ENCODE data around the gene FOXL3.

FOXL3 gene

DNA sequence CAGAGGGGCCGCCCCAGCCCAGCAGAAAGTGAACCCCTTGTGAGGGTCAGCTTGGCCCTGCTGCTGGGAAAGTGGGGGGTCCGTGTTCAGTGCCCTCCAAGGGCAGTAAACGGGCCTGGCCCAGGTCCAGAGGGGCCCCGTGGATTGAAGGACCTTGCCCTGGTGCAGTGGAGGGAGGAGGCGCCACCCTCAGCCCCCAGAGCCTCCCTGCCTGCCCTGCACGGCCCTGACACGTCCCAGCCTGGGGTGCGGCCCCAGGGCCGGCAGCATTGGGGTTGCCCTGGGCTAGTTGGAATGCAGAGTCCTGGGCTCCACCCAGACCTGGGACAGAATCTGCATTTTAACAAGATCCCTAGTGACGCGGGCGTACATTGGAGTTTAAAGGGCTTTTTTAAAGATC lies 42.8 kb upstream of the FOXL3 start:
- Histone ChIP-seq H3K4me2 (ENCODE audit: low read length) (no peak overlapping the region), H3K27me3 (ENCODE audit: control insufficient read depth, low read length) (no peaks in the 10 kb centered on the region), H3K4me3 (ENCODE audit: low read length) (no peak overlapping the region), H3K9me3 (ENCODE audit: control insufficient read depth, insufficient read depth, low read length) (peaks cover 66% of the 10 kb centered on the region), H4K20me1 (ENCODE audit: control insufficient read depth, insufficient read depth, low read depth, low read length) (no peaks in the 10 kb centered on the region), H3K27ac (ENCODE audit: low read depth, low read length) (no peak overlapping the region), H3K9me2 (replicated peaks; ENCODE audit: control insufficient read depth, low read length) (no peaks in the 10 kb centered on the region), H3K36me3 (ENCODE audit: control insufficient read depth, low read length) (no peaks in the 10 kb centered on the region), H3K4me1 (ENCODE audit: control insufficient read depth, low read length) (no peaks in the 10 kb centered on the region), H3F3A (ENCODE audit: control insufficient read depth, insufficient read depth) (no peaks in the 10 kb centered on the region), H3K79me2 (ENCODE audit: control insufficient read depth, low read length) (no peaks in the 10 kb centered on the region)
- TF ChIP-seq, protein P1, sequence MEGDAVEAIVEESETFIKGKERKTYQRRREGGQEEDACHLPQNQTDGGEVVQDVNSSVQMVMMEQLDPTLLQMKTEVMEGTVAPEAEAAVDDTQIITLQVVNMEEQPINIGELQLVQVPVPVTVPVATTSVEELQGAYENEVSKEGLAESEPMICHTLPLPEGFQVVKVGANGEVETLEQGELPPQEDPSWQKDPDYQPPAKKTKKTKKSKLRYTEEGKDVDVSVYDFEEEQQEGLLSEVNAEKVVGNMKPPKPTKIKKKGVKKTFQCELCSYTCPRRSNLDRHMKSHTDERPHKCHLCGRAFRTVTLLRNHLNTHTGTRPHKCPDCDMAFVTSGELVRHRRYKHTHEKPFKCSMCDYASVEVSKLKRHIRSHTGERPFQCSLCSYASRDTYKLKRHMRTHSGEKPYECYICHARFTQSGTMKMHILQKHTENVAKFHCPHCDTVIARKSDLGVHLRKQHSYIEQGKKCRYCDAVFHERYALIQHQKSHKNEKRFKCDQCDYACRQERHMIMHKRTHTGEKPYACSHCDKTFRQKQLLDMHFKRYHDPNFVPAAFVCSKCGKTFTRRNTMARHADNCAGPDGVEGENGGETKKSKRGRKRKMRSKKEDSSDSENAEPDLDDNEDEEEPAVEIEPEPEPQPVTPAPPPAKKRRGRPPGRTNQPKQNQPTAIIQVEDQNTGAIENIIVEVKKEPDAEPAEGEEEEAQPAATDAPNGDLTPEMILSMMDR (IDR thresholded peaks at IDR 0.05; ENCODE audit: low read depth, low read length, poor library complexity, severe bottlenecking) = no peak
- no peak for TF ChIP-seq EZH2phosphoT487 (IDR thresholded peaks at IDR 0.05; ENCODE audit: borderline replicate concordance, low read length)

GRCh38 chr7:247636-248035 lies 42.3 kb upstream of the FOXL3 start:
- H3K9me3 ChIP-seq (ENCODE audit: control insufficient read depth, insufficient read depth, low read length) = peaks cover 66% of the 10 kb centered on the region
- H3K36me3 ChIP-seq (ENCODE audit: control insufficient read depth, low read length) = no peaks in the 10 kb centered on the region
- H3F3A ChIP-seq (ENCODE audit: control insufficient read depth, insufficient read depth) = no peaks in the 10 kb centered on the region
- no peaks in the 10 kb centered on the region for H3K9me2 ChIP-seq (replicated peaks; ENCODE audit: control insufficient read depth, low read length)
- TF ChIP-seq EZH2phosphoT487 (IDR thresholded peaks at IDR 0.05; ENCODE audit: borderline replicate concordance, low read length) = no peak
- TF ChIP-seq, protein P1 (IDR thresholded peaks at IDR 0.05; ENCODE audit: low read depth, low read length, poor library complexity, severe bottlenecking) = no peak
- H3K27me3 ChIP-seq (ENCODE audit: control insufficient read depth, low read length) = no peaks in the 10 kb centered on the region
- H3K27ac ChIP-seq (ENCODE audit: low read depth, low read length) = no peak overlapping the region
- no peaks in the 10 kb centered on the region for H3K4me1 ChIP-seq (ENCODE audit: control insufficient read depth, low read length)
- no peaks in the 10 kb centered on the region for H3K79me2 ChIP-seq (ENCODE audit: control insufficient read depth, low read length)
- H3K4me3 ChIP-seq (ENCODE audit: low read length) = no peak overlapping the region
- H4K20me1 ChIP-seq (ENCODE audit: control insufficient read depth, insufficient read depth, low read depth, low read length) = no peaks in the 10 kb centered on the region
- H3K4me2 ChIP-seq (ENCODE audit: low read length) = no peak overlapping the region

DNA sequence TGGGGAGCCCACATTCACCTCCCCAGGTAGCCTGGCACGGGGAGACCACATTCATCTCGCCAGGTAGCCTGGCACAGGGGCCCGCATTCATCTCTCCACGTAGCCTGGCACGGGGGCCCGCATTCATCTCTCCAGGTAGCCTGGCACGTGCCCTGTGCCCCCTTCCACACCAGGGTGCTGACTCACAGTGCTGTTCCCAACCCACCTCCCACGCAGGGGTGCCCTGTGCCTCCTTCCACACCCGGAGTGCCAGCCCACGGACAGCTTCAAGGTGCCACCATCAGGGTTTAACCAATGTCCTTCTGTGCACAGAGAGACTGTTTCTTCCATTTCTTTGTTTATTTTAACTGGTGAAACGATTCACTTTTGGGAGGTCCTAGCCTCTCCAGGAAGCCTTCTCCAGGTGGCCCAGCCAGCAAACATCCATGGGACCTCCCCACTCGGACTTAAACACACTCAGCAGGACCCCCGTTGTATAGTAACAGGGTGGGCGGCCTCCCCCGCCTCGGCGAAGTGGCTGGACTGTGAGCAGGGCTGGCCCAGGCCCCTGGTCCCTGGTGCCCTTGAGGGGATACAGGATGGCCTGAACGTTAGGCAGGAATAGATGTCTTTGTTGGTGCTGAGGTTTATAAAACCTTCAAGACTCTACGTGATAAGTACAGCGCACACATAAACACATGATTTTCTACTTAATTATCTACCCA lies 41.1 kb upstream of the FOXL3 start:
- no peaks in the 10 kb centered on the region for H3K4me1 ChIP-seq (ENCODE audit: control insufficient read depth, low read length)
- peaks cover 74% of the 10 kb centered on the region for H3K9me3 ChIP-seq (ENCODE audit: control insufficient read depth, insufficient read depth, low read length)
- no peak for TF ChIP-seq EZH2phosphoT487 (IDR thresholded peaks at IDR 0.05; ENCODE audit: borderline replicate concordance, low read length)
- TF ChIP-seq, protein P1 (IDR thresholded peaks at IDR 0.05; ENCODE audit: low read depth, low read length, poor library complexity, severe bottlenecking) = no peak
- no peaks in the 10 kb centered on the region for H3K27me3 ChIP-seq (ENCODE audit: control insufficient read depth, low read length)
- no peaks in the 10 kb centered on the region for H3K36me3 ChIP-seq (ENCODE audit: control insufficient read depth, low read length)
- no peaks in the 10 kb centered on the region for H4K20me1 ChIP-seq (ENCODE audit: control insufficient read depth, insufficient read depth, low read depth, low read length)
- H3K9me2 ChIP-seq (replicated peaks; ENCODE audit: control insufficient read depth, low read length) = no peaks in the 10 kb centered on the region
- no peak overlapping the region for H3K27ac ChIP-seq (ENCODE audit: low read depth, low read length)
- no peak overlapping the region for H3K4me3 ChIP-seq (ENCODE audit: low read length)
- no peak overlapping the region for H3K4me2 ChIP-seq (ENCODE audit: low read length)
- no peaks in the 10 kb centered on the region for H3K79me2 ChIP-seq (ENCODE audit: control insufficient read depth, low read length)
- no peaks in the 10 kb centered on the region for H3F3A ChIP-seq (ENCODE audit: control insufficient read depth, insufficient read depth)
